GM12873 (cell line): ENCODE measurements around the gene TSPO.

Experiments
- TF ChIP-seq, protein P1 (sequence below): IDR thresholded peaks from 2 replicates; pipeline ENCODE4 v1.5.1; 2012; ENCODE audit warnings: low read depth, mild to moderate bottlenecking, moderate library complexity, low read length, control low read depth; ENCODE audit not compliant: insufficient read depth; ENCODE audit errors: missing control alignments

Gene TSPO

DNA sequence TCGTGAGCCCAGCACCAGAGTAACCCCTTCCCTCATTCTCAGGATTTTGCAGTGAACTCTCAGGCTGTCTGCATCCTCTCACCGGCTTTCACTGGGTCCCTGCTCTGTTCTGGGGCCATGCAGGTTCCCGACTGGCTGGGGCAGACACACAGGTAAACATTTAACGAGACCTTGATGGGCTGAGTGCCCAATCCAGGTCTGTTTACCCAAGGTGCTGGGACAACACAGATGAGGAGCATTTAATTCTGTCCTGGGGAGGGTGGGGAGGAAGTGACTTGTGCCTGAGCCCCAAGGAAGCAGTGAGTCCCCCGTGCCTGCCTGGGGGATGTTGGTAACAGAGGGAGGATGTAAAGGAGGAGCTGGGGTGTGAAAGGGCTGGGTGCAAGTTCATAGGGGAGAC lies 36.4 kb upstream of the TSPO start:
- TF ChIP-seq, protein P1, sequence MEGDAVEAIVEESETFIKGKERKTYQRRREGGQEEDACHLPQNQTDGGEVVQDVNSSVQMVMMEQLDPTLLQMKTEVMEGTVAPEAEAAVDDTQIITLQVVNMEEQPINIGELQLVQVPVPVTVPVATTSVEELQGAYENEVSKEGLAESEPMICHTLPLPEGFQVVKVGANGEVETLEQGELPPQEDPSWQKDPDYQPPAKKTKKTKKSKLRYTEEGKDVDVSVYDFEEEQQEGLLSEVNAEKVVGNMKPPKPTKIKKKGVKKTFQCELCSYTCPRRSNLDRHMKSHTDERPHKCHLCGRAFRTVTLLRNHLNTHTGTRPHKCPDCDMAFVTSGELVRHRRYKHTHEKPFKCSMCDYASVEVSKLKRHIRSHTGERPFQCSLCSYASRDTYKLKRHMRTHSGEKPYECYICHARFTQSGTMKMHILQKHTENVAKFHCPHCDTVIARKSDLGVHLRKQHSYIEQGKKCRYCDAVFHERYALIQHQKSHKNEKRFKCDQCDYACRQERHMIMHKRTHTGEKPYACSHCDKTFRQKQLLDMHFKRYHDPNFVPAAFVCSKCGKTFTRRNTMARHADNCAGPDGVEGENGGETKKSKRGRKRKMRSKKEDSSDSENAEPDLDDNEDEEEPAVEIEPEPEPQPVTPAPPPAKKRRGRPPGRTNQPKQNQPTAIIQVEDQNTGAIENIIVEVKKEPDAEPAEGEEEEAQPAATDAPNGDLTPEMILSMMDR = no peak

DNA sequence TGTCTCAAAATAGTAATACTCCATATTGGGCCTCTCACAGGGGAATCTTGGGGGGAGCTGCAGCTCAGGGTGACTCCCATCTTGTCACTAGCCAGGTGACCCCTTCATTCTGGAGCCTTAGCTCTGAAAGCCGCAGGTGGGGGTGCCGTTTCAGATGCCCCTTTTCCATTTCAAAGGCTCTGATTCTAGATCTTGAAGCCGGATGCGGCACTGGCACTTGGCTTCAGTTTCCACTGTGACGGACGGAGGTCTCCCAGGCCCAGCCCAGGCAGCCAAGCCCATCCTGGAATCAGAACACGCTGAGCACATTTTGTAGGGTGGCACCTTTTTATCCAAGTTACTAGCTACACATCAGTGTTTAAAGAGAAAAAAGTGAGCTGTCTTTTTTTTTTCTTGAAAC lies 34.4 kb upstream of the TSPO start:
- TF ChIP-seq, protein P1 = no peak

DNA sequence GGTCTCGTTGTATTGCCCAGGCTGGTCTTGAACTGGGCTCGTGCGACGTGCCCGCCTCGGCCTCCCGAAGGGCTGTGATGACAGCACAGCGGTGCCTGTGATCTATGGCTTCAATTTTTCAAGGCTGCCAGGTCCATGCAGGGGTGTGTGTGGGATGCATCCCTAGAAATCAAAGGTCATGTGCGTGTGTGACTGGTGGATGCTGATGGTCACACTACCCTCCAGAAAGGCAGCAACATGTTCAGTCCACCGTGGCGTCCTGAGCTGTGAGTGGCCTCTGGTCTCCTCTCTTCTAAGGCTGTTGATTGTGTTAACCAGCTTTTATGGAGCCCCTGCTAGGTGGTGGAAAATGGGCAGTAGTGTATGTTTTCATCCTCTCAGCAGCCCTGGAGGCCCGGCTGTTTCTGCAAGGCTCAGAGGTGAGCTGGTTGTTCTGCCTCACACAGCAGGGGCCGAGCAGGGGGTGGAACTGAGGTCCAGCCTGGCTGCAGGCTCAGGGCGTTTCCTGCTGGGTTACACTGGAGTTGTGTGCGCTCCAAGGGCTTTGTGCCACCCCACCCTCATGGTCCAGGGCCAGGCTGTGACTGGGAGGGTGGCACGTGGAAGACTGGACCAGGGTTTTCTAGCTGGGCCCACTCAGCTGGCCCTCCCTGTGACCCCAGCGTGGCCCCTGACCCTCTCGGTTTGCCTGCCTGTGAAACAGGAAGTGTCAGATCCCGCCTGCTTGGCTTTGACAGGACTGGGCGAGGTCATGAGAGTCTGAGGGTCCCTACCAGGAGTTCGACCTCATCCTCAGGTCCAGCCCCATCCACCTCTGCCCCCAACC lies 33.1 kb upstream of the TSPO start:
- TF ChIP-seq, protein P1 = no peak

DNA sequence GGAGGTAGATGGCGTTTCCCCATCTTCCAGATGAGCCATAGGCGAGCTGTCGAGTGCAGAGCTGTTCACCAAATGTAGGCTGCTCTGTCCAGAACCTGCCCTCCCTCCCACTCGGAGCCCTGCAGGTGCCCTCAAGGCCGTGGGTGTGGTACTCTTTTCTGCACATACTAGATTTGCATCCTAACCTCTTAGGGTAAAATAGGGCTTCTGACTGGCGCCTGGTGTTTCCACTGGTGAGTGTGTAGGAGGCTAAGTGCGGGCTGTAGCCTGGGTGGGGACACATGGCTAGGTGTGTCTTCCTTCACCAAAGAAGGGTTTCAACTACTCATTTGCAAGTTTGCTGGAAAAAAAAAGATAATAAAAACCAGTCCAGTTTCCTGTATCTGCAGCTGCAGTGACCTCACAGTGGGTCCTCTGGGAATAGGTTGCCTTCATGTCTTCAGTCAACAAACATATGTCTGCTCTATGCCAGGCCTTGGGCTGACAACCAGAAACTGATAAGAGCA lies 32.4 kb upstream of the TSPO start:
- TF ChIP-seq, protein P1 = no peak

DNA sequence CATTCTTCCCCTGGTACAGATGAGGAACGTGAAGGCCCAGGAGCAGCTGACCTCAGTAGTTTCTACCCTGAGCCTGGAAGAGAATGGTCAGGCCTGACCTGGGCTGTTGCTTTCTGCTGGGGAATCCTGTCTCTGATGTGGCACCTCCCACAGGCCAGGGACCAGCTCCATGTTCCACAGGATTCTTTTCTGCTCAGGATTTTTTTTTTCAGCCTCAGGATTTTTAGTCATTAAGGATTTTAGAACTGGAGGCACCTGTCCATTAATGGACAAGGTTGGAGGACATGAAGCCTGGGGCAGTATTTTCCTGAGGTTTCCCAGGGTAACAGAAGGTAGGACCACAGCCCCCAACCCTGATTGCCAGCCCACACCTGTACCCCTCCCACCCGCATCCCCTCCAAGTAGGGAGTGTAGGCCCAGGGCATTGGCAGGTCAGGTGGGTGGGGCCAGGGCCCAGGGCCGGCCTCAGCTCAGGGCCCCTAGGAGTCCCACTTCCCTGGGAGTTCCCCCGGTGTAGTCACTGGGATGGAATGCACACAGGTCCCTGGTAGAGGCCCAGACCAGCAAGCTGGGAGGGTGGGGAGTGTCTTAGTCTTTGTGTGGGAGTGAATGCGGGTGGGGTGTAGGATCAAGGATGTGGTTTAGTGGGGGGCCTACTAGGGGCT lies 24.7 kb upstream of the TSPO start:
- TF ChIP-seq, protein P1 = no peak

DNA sequence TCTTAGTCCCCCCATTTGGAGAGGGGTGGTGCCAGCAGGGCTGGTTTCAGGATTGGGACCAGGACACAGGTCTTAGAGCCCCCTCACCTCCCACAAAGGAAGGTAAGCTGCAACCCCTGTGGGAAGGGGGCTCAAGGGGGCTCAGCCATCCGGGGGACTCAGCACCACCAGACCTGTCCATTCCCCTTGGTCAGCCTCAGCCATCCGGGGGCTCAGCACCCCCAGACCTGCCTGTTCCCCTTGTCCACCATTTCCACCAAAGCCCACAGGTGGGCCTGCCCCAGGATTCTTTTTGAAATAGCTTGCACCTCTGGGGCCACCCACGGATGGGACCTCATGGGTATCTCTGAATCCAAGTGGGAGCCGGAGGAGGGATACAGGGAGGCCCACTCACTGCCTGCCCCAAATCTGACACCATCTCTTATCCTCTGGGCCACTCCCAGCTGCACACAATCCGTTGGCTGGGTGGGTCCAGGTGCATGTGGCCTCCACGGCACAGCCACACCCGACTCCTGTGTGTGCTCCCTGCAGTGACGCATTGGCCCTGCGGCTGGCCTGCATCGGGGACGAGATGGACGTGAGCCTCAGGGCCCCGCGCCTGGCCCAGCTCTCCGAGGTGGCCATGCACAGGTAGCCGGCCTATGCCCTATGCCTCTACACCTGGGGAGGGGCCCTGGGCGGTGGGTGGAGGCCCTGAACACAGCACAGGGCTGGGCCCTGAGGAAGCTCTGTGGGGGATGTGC lies 24.0 kb upstream of the TSPO start:
- TF ChIP-seq, protein P1 = no peak

DNA sequence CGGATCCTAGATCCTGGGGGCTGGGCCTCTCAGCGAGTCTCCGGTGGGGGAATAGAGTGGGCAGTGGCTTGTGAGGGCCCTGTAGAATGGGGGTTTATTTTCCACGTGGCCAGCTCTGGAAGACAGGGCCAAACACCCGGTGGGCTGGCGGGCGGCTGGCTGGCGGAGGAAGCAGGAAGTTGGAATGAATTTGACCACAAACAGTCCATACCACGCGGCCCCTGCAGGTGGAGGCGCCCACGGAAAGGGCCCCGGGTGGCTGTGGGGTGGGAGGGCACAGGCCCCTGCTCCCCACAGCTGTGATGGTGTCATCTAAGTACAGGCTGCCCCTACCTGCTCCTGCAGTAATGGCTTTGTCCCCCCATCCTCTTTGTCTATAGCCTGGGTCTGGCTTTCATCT lies 23.2 kb upstream of the TSPO start:
- TF ChIP-seq, protein P1 = no peak
